ENCODE measurements around the gene FBXL5.

Gene FBXL5, protein sequence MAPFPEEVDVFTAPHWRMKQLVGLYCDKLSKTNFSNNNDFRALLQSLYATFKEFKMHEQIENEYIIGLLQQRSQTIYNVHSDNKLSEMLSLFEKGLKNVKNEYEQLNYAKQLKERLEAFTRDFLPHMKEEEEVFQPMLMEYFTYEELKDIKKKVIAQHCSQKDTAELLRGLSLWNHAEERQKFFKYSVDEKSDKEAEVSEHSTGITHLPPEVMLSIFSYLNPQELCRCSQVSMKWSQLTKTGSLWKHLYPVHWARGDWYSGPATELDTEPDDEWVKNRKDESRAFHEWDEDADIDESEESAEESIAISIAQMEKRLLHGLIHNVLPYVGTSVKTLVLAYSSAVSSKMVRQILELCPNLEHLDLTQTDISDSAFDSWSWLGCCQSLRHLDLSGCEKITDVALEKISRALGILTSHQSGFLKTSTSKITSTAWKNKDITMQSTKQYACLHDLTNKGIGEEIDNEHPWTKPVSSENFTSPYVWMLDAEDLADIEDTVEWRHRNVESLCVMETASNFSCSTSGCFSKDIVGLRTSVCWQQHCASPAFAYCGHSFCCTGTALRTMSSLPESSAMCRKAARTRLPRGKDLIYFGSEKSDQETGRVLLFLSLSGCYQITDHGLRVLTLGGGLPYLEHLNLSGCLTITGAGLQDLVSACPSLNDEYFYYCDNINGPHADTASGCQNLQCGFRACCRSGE
- 112 to 130 (median 123) reads per million in 4 experiments for total RNA-seq

- DNase-seq, result peak; percentile 75
These were observed at the start of gene FBXL5 for GRCh38 chr4:15655223-15656037. Gene FBXL5, minus strand, starts transcription at chr4:15655357. Its CDS starts 70 bp downstream, at chr4:15655287.

DNA sequence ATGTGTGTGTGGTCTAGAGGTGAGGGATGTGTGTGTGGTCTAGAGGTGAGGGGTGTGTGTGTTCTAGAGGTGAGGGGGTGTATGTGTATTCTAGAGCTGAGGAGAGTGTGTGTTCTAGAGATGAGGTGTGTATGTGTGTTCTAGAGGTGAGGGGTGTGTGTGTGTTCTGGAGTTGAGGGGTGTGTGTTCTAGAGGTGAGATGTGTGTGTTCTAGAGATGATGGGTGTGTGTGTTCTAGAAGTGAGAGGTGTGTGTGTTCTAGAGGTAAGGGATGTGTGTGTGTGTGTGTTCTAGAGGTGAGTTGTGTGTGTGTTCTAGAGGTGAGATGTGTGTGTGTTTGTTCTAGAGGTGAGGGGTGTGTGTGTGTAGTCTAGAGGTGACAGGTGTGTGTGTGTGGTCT, 49.0 kb upstream of the FBXL5 start:
- no peak for DNase-seq

- no peak for DNase-seq
These were observed 48.3 kb upstream of the FBXL5 start for GRCh38 chr4:15703439-15703838.

GRCh38 chr4:15702941-15703403, 47.8 kb upstream of the FBXL5 start, which contains the start of gene BST1:
Gene BST1, plus strand, starts transcription at chr4:15703065. Its CDS starts 80 bp downstream, at chr4:15703145.
- DNase-seq, result peak; percentile 6

DNA sequence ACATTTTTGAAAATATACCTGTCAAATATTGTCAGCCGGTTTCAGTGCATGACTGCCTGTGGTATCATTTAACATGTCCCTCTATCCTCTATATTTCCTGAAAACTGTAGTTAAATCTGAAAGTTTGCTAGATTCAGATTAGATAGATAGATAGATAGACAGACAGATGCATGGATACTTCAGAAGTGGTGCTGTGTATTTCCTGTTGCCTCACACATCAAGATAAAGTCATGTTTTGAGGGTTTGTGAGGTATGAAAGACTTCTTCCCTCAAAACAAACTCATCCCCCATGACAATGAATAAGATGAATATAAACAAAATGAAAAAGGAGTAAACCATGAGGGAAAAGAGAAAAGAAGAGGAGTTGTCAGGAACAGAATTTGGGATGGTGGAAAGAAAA, 41.7 kb upstream of the FBXL5 start:
- DNase-seq, result no peak

GRCh38 chr4:15695729-15696128, 40.6 kb upstream of the FBXL5 start:
- DNase-seq, result no peak

- DNase-seq, result no peak
These were observed 40.1 kb upstream of the FBXL5 start for GRCh38 chr4:15695240-15695699.

GRCh38 chr4:15694431-15694830, 39.3 kb upstream of the FBXL5 start:
- no peak for DNase-seq

GRCh38 chr4:15692602-15693001, 37.4 kb upstream of the FBXL5 start:
- DNase-seq, result no peak

GRCh38 chr4:15691346-15692135, 36.4 kb upstream of the FBXL5 start:
- DNase-seq, result no peak

DNA sequence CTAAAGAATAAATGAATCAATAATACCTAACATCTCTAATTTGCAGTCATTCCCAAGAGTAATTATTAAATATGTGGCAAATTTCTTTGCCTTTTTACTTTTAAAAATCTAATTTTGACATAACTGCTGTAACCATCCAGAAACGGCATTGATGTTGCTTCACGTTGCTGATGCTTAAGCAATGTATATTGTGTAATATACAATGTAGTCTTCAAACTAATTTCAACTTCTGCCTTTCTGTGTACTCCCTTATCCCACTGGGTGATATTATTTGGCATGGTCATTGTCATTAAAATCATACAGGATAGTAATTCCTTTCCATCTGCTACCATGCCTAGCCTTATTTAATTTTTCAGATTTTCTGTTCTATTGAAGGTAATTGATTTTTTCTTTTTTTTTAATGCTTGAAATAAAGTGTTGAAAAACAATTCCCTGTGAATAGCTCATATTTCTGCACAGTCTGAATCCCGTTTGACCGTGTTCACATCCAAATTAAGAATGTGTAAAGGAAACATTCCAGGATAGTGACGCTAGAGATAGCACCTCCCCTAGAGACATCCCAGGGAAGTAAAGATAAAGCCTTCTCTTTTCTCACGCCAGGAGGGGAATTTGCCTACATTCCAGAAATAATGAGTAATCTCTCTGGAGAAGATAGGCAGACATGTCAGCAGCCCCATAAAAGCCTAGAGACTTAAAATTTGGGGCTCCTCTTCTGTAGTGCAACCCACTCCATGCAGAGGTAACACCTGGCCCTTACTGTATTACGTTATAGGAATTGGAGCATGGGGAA, 35.1 kb upstream of the FBXL5 start:
- DNase-seq, result no peak

- DNase-seq, result no peak
These were observed 34.4 kb upstream of the FBXL5 start for GRCh38 chr4:15689540-15689939.

DNA sequence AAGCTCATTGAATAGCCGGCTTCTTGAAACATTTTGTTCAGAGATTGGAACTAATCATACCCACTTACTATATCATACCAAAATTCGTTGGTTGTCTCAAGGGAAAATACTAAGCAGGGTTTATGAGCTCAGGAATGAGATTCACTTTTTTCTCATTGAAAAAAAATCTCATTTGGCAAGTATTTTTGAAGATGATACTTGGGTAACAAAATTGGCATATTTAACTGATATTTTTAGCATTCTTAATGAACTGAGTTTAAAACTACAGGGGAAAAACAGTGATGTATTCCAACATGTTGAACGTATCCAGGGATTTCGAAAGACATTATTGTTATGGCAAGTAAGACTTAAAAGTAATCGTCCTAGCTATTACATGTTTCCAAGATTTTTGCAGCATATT, 32.9 kb upstream of the FBXL5 start:
- DNase-seq, result no peak

GRCh38 chr4:15684498-15684897, 29.3 kb upstream of the FBXL5 start:
- DNase-seq, result no peak

GRCh38 chr4:15683143-15683495, 28.0 kb upstream of the FBXL5 start:
- no peak for DNase-seq

DNA sequence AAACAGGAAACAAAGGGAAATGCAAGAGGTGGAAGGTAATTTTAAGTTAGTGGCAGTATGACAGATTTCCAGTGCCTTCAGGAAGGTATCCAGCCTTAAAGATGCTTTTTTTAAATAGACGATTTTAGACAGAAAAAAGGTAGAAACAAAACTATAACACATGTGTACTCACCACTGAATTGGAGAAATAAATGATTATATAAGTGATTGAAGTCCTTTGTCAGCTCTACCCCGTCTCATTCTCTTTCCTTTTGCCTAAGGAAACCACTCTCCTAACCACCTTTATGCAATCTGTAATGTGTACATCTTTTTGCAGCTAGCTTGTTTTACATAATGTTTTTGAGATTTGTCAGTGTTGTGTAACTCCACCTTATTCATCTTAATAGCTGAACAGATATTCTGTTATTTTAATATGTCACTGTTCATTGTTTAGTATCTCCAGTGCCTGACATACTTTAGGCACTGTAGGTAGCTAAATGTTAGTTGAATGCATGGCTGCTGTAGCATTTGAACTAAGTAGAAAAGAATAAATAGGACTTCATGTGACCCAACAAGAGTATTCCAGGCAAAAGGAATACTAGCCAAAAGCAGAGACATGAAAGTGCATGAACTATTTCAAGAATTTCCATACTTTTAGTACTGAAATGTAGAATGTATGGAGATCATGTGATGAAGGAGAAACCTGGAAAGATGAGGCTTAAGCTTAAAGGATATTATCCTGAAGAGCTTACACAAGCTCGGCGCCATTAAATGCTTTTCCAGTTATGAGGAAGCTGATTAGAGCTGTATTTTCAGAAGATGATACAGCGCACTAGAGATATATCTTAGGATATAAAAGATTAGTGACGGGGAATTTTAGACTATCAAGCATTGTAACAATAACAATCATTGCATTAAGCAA, 27.3 kb upstream of the FBXL5 start:
- no peak for DNase-seq

- DNase-seq, result peak; percentile 98
These were observed 26.4 kb upstream of the FBXL5 start, which contains the start of gene FAM200B for GRCh38 chr4:15681372-15682241. Gene FAM200B, plus strand, starts transcription at chr4:15681827. Its CDS starts 5,151 bp downstream, at chr4:15686978.

DNA sequence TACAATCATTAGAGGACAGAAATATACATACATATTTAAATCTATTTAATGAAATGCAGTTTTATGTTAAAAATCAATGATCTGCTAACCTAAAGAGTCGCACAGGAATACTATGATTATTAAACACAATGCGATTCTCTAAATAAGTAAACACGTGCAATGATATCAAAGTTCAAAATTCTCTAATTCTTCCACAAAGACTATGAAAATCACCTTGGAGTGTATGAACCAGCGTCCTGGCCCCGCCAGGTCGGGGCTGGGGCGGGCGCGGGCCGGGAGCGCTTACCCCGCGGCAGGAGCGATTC, 25.9 kb upstream of the FBXL5 start:
- DNase-seq, result no peak

DNA sequence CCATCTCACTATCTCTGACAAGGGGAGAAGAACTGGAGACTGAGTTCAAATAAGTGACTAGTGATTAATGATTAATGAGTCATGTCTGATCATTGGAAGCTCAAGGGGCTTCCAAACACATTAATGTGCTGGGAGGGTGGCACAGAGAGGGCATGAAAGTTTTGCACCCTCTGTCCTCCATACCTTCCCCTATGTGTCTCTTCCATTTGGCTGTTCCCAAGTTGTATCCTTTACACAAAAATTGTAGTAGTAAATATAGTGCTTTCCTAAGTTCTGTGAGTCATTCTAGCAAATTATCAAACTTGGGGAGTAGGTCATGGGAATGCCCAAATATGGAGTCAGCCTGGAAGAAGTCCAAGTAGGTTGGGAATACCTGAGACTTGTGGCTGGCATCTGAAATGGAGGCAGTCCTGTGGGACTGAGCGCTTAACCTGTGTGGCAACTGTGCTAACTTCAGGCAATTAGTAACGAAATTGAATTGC, 22.4 kb upstream of the FBXL5 start:
- DNase-seq, result no peak

All from effector CD8-positive, alpha-beta T cell (primary cell).